GM11168 (cell line): Measurements from ENCODE around the gene KRT76.
"Not testable (repeated sequence)": the region's sequence is repeated elsewhere in the genome, so short reads cannot be mapped to it uniquely, and the experiment has no call there.

Experiments
- in situ Hi-C: fragments of 300-500 bp; cut with MboI; formaldehyde crosslinking; loops from one replicate; pipeline ENCODE4 v1.12.0; 2022; ENCODE audit warnings: low sequenced_read_pairs; ENCODE audit not compliant: unreplicated experiment

The KRT76 gene

GRCh38 chr12:52765702-52766101, 11.4 kb downstream of the KRT76 start:
- in situ Hi-C loops, result no loop called here

GRCh38 chr12:52763991-52764390, 13.2 kb downstream of the KRT76 start:
- in situ Hi-C loops, result no loop called here

- in situ Hi-C loops, result no loop called here
Measured at GRCh38 chr12:52763036-52763659, 14.0 kb downstream of the KRT76 start.

- in situ Hi-C loops, result no loop called here
Measured at GRCh38 chr12:52761802-52762201, 15.3 kb downstream of the KRT76 start.

DNA sequence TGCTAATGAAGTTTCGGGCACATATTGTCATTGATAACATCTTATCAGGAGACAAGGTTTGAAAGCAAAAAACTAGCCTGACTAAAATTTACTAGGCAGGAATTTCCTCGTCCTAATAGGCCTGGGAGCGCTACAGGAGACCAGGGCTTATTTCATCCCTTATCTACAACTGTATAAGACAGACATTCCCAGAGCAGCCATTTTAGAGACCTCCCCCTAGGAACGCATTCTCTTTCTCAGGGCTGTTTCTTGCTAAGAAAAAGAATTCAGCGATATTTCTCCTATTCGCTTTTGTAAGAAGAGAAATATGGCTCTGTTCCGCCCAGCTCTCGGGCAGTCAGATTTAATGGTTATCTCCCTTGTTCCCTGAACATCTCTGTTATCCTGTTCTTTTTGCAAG, 15.9 kb downstream of the KRT76 start:
- in situ Hi-C loops, result not testable (repeated sequence)

GRCh38 chr12:52760623-52761022, 16.5 kb downstream of the KRT76 start:
- in situ Hi-C loops, result no loop called here

- in situ Hi-C loops, result no loop called here
Measured at GRCh38 chr12:52759695-52760094, 17.4 kb downstream of the KRT76 start.

DNA sequence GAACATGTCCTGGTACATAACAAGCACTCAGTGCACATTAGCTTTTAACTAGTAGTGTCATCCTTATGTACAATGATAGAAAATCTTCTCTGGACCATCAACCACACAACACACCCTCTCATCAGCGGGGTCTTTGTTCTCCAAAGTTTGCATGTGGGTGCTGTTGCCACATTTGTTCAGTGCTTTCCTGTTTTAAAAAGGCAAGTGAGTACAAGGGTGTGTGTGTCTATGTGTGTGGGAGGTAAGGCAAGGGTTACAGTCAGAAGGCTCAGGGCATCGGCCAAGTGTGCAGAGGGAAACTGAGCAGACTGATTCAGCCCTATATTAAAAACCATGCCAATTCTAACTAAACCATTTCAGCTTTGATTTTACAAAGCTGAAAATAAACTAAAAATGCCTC, 17.9 kb downstream of the KRT76 start:
- in situ Hi-C loops, result no loop called here

DNA sequence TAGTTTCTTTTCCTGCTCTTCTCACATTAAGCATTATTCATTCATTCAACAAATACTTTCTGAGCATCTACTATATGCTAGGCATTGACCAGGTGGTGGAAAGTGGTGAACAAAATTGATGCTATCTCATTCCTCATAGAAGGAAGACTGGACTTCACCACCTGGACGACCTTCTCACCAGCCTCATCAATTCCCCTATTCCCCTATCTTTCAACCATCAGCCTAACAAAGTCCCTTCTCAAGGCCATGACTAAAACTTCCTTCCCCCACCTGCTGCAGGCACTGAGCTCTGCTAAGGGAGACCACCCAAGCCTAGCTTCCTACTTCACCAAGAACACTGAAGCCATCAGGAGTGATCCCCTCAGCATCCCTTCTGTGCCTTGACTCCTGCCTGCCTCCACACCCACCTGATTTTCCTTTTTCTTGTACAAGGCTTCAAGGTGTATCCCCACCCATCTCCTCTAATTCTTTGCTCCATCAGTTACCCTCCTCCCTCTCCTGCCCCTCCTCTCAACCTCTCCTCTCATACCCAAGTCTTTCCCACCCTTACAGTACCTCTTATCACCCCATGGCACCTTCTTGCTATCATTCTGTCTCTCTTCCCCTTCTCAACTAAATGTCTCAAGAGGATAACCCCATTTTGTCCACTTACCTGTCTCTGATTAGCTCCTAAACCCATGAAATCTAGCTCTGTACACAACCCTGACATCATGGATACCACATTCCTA, 19.5 kb downstream of the KRT76 start:
- in situ Hi-C loops, result no loop called here

DNA sequence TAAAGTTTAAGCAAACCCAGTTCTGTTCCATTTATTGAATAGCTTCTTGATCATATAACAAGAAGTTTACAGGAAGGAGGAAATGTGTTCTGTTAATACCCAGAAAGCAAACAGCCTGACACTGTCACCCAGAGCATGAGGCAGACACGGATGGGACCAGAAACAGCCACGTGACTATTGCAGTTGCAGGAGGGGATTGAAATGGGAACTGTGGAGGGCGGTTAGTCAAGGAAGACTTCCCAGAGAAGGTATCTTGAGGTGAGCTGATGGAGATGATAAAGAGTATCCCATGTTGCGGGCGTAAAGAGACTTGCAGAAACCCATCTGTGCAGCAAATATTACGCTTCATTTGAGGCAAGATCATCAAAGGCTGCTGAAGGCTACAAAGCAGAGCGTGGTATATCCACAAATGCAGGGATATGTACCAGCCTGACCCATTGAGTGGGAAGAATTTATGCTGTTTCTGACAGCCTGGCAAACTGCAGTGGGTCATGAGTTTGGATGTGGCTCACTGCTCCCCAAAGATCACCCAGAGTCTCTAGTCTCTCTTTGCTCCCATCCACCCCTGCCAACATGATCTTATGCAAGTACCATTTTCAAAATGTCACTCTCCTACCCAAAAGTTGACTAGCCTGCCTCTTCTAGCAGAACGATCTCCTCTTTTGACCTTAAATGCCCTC, 20.7 kb downstream of the KRT76 start:
- in situ Hi-C loops, result no loop called here

GRCh38 chr12:52755533-52755932, 21.6 kb downstream of the KRT76 start:
- in situ Hi-C loops, result no loop called here

DNA sequence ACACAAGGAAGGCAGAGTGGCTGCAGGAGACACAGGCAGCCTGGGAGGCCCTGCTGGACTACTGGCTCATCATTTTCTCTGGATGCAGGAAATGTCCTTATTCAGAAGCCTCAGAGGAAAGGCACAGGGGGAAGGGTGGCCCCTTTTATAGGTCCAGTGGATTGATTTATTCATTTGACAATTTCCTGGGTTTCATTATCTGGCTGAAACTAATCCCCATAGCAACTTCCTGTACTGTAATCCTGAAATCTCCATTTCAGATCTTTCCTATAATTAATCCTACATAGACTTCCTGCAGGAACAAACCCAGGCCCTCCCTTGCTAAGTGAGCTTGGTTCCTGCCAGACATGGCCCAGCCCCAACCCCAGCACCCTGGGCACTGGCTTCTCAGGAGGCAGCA, 23.0 kb downstream of the KRT76 start:
- in situ Hi-C loops, result no loop called here

GRCh38 chr12:52753283-52753682, 23.9 kb downstream of the KRT76 start:
- in situ Hi-C loops, result no loop called here

DNA sequence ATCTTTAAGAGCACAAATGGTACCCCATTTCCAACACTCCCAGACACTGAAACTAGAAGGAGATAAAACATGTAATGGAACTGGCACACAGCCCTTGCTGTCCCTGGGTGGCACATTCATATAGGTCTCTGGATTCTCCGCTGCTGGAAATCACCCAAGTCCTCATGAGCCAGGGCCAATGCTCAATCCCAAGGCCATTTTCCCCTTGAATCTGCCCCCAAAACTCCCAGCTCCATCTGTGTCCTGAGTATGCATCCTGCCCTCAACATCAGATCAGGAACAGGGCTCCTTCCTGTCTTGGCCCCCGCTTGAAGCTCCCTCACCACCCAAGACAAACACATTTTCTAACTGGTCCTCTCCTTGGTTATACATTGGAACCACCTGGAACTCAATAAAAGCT, 24.6 kb downstream of the KRT76 start:
- in situ Hi-C loops, result no loop called here

DNA sequence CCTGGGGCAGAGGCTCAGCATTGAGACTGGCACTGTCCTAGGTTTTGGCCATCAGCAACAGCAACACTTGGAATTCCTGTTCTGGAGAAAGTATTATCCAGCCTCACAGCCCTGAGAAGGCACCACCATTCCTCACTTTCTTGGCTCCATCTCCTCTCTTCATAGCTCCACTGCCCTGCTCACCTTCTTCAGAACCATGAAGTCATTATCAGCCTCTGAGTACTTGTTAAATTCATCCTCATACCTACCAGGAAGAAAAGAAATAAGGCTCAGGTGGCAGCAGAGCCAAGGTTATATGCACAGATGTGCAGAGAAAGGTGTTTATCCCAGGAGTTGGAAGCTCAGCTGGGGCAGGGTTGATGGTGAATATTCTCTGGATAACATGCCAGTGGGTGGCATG, 25.4 kb downstream of the KRT76 start:
- in situ Hi-C loops, result no loop called here

GRCh38 chr12:52750532-52750931, 26.6 kb downstream of the KRT76 start:
- in situ Hi-C loops, result not testable (repeated sequence)

GRCh38 chr12:52749827-52750226, 27.3 kb downstream of the KRT76 start:
- in situ Hi-C loops, result no loop called here

DNA sequence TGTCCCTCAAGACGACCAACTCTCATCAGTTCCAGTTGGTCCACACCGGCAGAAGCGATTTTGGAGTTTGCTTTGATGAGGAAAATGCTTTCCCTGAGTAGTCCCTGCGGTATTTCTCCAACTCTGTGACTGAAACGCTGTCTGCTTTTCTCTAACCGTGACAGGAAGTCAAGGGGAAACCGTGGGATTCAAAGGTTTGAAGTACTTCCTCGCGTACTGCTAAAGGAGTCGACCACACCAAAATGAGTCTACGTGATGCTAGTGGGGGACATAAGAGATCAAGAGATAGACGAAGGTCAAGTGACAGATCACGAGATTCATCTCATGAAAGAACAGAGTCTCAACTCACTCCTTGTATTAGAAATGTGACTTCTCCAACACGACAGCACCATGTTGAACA, 28.6 kb downstream of the KRT76 start:
- in situ Hi-C loops, result no loop called here

GRCh38 chr12:52745554-52745953, 31.6 kb downstream of the KRT76 start:
- in situ Hi-C loops, result no loop called here

GRCh38 chr12:52744493-52745156, 32.5 kb downstream of the KRT76 start:
- in situ Hi-C loops, result no loop called here

DNA sequence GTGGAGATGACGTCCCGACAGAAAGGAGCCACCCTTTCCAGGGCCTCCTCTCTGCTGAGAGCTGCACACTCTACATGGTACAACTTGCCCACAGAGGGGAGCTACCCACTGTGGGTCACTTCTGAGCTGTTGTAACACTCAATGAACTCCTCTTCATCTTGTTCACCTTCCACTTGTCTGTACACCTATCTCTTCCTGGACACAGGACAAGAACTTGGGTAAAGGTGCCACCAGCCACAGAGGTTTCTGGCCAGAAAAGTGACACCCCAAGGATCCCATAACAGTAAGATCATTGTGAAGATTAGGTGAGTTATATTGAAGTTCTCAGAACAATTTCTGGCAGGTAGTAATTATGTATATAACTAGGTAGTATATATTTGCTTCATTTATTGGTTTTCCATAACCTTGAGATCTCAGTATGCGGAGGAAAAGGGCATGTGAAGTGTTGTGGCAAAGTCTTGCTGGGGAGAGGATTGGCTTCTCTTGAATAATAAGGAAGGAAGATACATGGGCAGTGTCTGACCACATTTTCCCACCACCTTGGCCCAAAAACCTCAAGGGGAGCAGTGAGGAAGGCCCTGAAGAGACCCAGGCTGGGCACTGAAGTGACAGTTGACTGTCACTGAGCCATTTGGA, 34.2 kb downstream of the KRT76 start:
- in situ Hi-C loops, result no loop called here
